ENCODE data around the gene CHMP2A.
A peak's percentile ranks its signal among the peaks of the same experiment; 100 is the strongest.
"Not testable (repeated sequence)": the region's sequence is repeated elsewhere in the genome, so short reads cannot be mapped to it uniquely, and the experiment has no call there.

The CHMP2A gene

GRCh38 chr19:58554494-58555368 lies at the start of gene CHMP2A:
TSS of gene CHMP2A (minus strand) at chr19:58555105. CDS start at chr19:58554212, 893 bp downstream.
- peak; percentile 99 for DNase-seq (ENCODE audit: low spot score)

GRCh38 chr19:58586133-58586765 lies 31.3 kb upstream of the CHMP2A start:
- DNase-seq (ENCODE audit: low spot score), result no peak

- DNase-seq (ENCODE audit: low spot score), result no peak
These were observed 30.7 kb upstream of the CHMP2A start for GRCh38 chr19:58585442-58586132.

GRCh38 chr19:58584498-58585441 lies 29.9 kb upstream of the CHMP2A start:
- DNase-seq (ENCODE audit: low spot score), result no peak

GRCh38 chr19:58582985-58583384 lies 28.1 kb upstream of the CHMP2A start:
- DNase-seq (ENCODE audit: low spot score), result no peak

- peak; percentile 89 for DNase-seq (ENCODE audit: low spot score)
These were observed 26.6 kb upstream of the CHMP2A start for GRCh38 chr19:58581227-58582141.

GRCh38 chr19:58579473-58580142 lies 24.7 kb upstream of the CHMP2A start:
- no peak for DNase-seq (ENCODE audit: low spot score)

GRCh38 chr19:58578012-58578925 lies 23.4 kb upstream of the CHMP2A start:
- no peak for DNase-seq (ENCODE audit: low spot score)

- DNase-seq (ENCODE audit: low spot score), result not testable (repeated sequence)
These were observed 22.7 kb upstream of the CHMP2A start for GRCh38 chr19:58577581-58577980.

GRCh38 chr19:58575183-58576041 lies 20.5 kb upstream of the CHMP2A start:
- DNase-seq (ENCODE audit: low spot score), result peak; percentile 90

- no peak for DNase-seq (ENCODE audit: low spot score)
These were observed 18.8 kb upstream of the CHMP2A start for GRCh38 chr19:58573658-58574164.

- peak; percentile 96 for DNase-seq (ENCODE audit: low spot score)
These were observed 18.1 kb upstream of the CHMP2A start, which contains the start of gene MZF1 for GRCh38 chr19:58572818-58573657. TSS of gene MZF1 (minus strand) at chr19:58573335. CDS start at chr19:58571389, 1,946 bp downstream.

GRCh38 chr19:58572026-58572817 lies 17.3 kb upstream of the CHMP2A start:
- DNase-seq (ENCODE audit: low spot score), result no peak

- DNase-seq (ENCODE audit: low spot score), result no peak
These were observed 16.7 kb upstream of the CHMP2A start for GRCh38 chr19:58571575-58571947.

- DNase-seq (ENCODE audit: low spot score), result no peak
These were observed 16.1 kb upstream of the CHMP2A start for GRCh38 chr19:58570770-58571574.
